ENCODE results near the gene PRLHR. TPM values are rescaled to one million over a fixed set of nuclear protein-coding genes. Genes with fewer than 3 reads are reported as not detected.

Gene PRLHR
- total RNA-seq, 2 donors from 2014 or later = not detected

DNA sequence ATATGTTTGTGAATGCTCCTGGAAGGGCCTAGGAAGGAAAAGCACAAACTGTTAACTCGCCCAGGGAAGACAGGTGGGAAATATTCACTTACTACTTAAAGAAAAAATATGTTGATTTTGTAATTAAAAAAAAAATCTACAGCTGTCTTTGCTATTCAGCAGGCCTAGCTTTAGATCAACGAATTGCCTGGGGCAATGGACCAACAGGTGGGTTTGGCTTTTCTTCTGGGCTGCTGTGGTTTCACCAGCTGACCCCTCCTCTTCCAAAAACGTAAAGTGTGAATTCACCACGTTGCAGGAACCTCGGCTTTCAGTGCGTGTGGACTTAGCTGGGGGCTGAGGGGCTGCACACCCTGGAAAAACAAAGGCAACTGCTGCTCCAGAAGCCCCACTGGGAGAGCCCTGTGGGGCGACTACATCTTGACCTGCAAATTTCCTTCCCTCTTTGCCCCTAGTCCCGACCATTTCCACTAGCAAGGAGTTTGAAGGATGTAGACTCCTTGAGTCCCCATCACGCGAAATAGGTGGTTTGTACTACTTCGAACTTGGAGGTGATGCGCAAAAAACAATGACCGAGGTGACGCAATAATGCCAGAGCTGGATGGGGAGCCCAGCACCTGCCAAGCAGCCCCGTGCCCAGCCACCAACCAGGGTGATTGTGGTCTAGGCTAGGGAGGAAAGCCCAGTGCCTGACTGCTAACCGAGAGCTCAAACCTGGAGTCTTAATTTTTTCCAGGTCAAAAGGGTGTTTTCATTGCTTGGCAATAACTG is 7.4 kb downstream of the PRLHR start:
- no peak overlapping the region for H3K27ac ChIP-seq
- ATAC-seq (ENCODE audit: insufficient number of reproducible peaks, low FRiP score, low read depth) (no peak), DNase-seq (ENCODE audit: low spot score) (no peak)
- no peaks in the 10 kb centered on the region for H3K4me1 ChIP-seq (ENCODE audit: control insufficient read depth in 1 of 2, low read depth in 2 of 2)
- H3K36me3 ChIP-seq = no peaks in the 10 kb centered on the region
- no peaks in the 10 kb centered on the region for H3K9me3 ChIP-seq
- H3K27me3 ChIP-seq (replicated peaks; ENCODE audit: insufficient read depth) = no peaks in the 10 kb centered on the region
- H3K4me3 ChIP-seq = no peak overlapping the region
- TF ChIP-seq, protein P1, sequence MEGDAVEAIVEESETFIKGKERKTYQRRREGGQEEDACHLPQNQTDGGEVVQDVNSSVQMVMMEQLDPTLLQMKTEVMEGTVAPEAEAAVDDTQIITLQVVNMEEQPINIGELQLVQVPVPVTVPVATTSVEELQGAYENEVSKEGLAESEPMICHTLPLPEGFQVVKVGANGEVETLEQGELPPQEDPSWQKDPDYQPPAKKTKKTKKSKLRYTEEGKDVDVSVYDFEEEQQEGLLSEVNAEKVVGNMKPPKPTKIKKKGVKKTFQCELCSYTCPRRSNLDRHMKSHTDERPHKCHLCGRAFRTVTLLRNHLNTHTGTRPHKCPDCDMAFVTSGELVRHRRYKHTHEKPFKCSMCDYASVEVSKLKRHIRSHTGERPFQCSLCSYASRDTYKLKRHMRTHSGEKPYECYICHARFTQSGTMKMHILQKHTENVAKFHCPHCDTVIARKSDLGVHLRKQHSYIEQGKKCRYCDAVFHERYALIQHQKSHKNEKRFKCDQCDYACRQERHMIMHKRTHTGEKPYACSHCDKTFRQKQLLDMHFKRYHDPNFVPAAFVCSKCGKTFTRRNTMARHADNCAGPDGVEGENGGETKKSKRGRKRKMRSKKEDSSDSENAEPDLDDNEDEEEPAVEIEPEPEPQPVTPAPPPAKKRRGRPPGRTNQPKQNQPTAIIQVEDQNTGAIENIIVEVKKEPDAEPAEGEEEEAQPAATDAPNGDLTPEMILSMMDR (IDR thresholded peaks at IDR 0.05) = no peak

DNA sequence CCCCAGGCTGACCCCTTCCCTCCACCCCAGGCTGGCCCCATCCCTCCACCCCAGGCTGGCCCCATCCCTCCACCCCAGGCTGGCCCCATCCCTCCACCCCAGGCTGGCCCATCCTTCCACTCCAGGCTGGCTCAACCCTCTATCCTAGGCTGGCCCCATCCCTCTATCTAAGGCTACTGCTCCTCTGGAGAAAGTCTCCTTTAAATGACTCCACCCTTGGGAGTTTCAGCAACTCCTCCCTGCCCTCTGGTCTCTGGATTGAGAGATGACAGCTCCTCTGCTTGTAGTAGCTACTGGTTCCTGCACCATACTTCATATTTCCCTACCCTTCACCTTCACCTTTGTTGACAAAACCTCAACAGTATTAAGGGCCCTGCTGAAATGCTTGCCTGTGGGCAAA is 8.5 kb downstream of the PRLHR start:
- H3K9me3 ChIP-seq = no peaks in the 10 kb centered on the region
- ATAC-seq (ENCODE audit: insufficient number of reproducible peaks, low FRiP score, low read depth) (no peak), DNase-seq (ENCODE audit: low spot score) (no peak)
- H3K4me3 ChIP-seq = no peak overlapping the region
- TF ChIP-seq, protein P1 (IDR thresholded peaks at IDR 0.05) = no peak
- no peaks in the 10 kb centered on the region for H3K4me1 ChIP-seq (ENCODE audit: control insufficient read depth in 1 of 2, low read depth in 2 of 2)
- no peak overlapping the region for H3K27ac ChIP-seq
- no peaks in the 10 kb centered on the region for H3K27me3 ChIP-seq (replicated peaks; ENCODE audit: insufficient read depth)
- H3K36me3 ChIP-seq = no peaks in the 10 kb centered on the region

- Histone ChIP-seq H3K4me3 (no peak overlapping the region), H3K27me3 (replicated peaks; ENCODE audit: insufficient read depth) (no peaks in the 10 kb centered on the region), H3K36me3 (no peaks in the 10 kb centered on the region), H3K4me1 (ENCODE audit: control insufficient read depth in 1 of 2, low read depth in 2 of 2) (no peaks in the 10 kb centered on the region), H3K9me3 (no peaks in the 10 kb centered on the region), H3K27ac (no peak overlapping the region)
- ATAC-seq (ENCODE audit: insufficient number of reproducible peaks, low FRiP score, low read depth) (no peak), DNase-seq (ENCODE audit: low spot score) (no peak)
- TF ChIP-seq, protein P1 (IDR thresholded peaks at IDR 0.05) = no peak
Observed at GRCh38 chr10:118585794-118586193, 9.7 kb downstream of the PRLHR start.

GRCh38 chr10:118585234-118585633 is 10.2 kb downstream of the PRLHR start:
- no peaks in the 10 kb centered on the region for H3K9me3 ChIP-seq
- DNase-seq (ENCODE audit: low spot score) (no peak), ATAC-seq (ENCODE audit: insufficient number of reproducible peaks, low FRiP score, low read depth) (no peak)
- H3K27ac ChIP-seq = no peak overlapping the region
- H3K27me3 ChIP-seq (replicated peaks; ENCODE audit: insufficient read depth) = no peaks in the 10 kb centered on the region
- H3K4me3 ChIP-seq = no peak overlapping the region
- no peaks in the 10 kb centered on the region for H3K4me1 ChIP-seq (ENCODE audit: control insufficient read depth in 1 of 2, low read depth in 2 of 2)
- H3K36me3 ChIP-seq = no peaks in the 10 kb centered on the region
- TF ChIP-seq, protein P1 (IDR thresholded peaks at IDR 0.05) = no peak

- Histone ChIP-seq H3K27ac (no peak overlapping the region), H3K4me3 (no peak overlapping the region), H3K9me3 (no peaks in the 10 kb centered on the region), H3K4me1 (ENCODE audit: control insufficient read depth in 1 of 2, low read depth in 2 of 2) (no peaks in the 10 kb centered on the region), H3K36me3 (no peaks in the 10 kb centered on the region), H3K27me3 (replicated peaks; ENCODE audit: insufficient read depth) (no peaks in the 10 kb centered on the region)
- ATAC-seq (ENCODE audit: insufficient number of reproducible peaks, low FRiP score, low read depth) = no peak
- DNase-seq (ENCODE audit: low spot score) = no peak
- TF ChIP-seq, protein P1 (IDR thresholded peaks at IDR 0.05) = no peak
Observed at GRCh38 chr10:118584181-118584954, 11.1 kb downstream of the PRLHR start.

All from thoracic aorta (tissue), 2 donors.